H9 (cell line): ENCODE data around the gene TBX1. TPM values are rescaled to one million over a fixed set of nuclear protein-coding genes. Genes with fewer than 3 reads are reported as not detected.
A peak's percentile ranks its signal among the peaks of the same experiment; 100 is the strongest.

ENCODE experiments used
- DNase-seq: peaks from one replicate; pipeline ENCODE4 v3.0.0-alpha.2; 2017
- H2AFZ ChIP-seq: one replicate; pipeline ENCODE4 v1.6.1; 2013; ENCODE audit warnings: mild to moderate bottlenecking, low read length, control low read depth, moderate library complexity
- H2AK5ac ChIP-seq: 2 replicates; pipeline ENCODE4 v1.6.1; 2013; ENCODE audit warnings: low read length, control low read depth, mixed read lengths; ENCODE audit not compliant: insufficient read length
- H2BK120ac ChIP-seq: one replicate; pipeline ENCODE4 v1.6.1; 2013; ENCODE audit warnings: low read depth, mild to moderate bottlenecking, low read length, control low read depth, inconsistent platforms; ENCODE audit not compliant: poor library complexity, severe bottlenecking
- H2BK12ac ChIP-seq: 2 replicates; pipeline ENCODE4 v1.6.1; 2013; ENCODE audit warnings: low read length, control low read depth, mixed read lengths, low read depth; ENCODE audit not compliant: insufficient read length
- H2BK15ac ChIP-seq: 2 replicates; pipeline ENCODE4 v1.6.1; 2013; ENCODE audit warnings: low read depth, low read length, control low read depth
- H2BK20ac ChIP-seq: one replicate; pipeline ENCODE4 v1.6.1; 2013; ENCODE audit warnings: low read depth, mild to moderate bottlenecking, low read length, control low read depth, inconsistent platforms; ENCODE audit not compliant: poor library complexity, severe bottlenecking
- H2BK5ac ChIP-seq: 2 replicates; pipeline ENCODE4 v1.6.1; 2013; ENCODE audit warnings: low read length, control low read depth, mixed read lengths; ENCODE audit not compliant: insufficient read length
- H3K14ac ChIP-seq: 2 replicates; pipeline ENCODE4 v1.6.1; 2013; ENCODE audit warnings: low read length, control low read depth; ENCODE audit not compliant: insufficient read depth
- H3K18ac ChIP-seq: 2 replicates; pipeline ENCODE4 v1.6.1; 2013; ENCODE audit warnings: low read depth, mild to moderate bottlenecking, mixed read lengths, low read length, control low read depth; ENCODE audit not compliant: insufficient read length
- H3K23ac ChIP-seq: 2 replicates; pipeline ENCODE4 v1.6.1; 2013; ENCODE audit warnings: low read length, control low read depth, mixed read lengths, low read depth; ENCODE audit not compliant: insufficient read length
- H3K23me2 ChIP-seq: 2 replicates; pipeline ENCODE4 v1.6.1; 2013; ENCODE audit warnings: low read depth, mild to moderate bottlenecking, mixed read lengths, low read length, control low read depth; ENCODE audit not compliant: insufficient read length, poor library complexity, severe bottlenecking
- H3K27ac ChIP-seq: 2 replicates; pipeline ENCODE4 v1.5.1; 2013; ENCODE audit warnings: low read length, control low read depth, mixed read lengths, low read depth; ENCODE audit not compliant: insufficient read length
- H3K27me3 ChIP-seq: 2 replicates; pipeline ENCODE4 v1.6.1; 2013; ENCODE audit warnings: low read length, control low read depth, inconsistent platforms; ENCODE audit not compliant: insufficient read depth
- H3K4ac ChIP-seq: 2 replicates; pipeline ENCODE4 v1.6.1; 2013; ENCODE audit warnings: low read depth, mild to moderate bottlenecking, control low read depth, inconsistent platforms, low read length, moderate library complexity
- H3K4me1 ChIP-seq: 2 replicates; pipeline ENCODE4 v1.6.1; 2013; ENCODE audit warnings: low read length, control low read depth, inconsistent platforms; ENCODE audit not compliant: insufficient read depth
- H3K4me2 ChIP-seq: 2 replicates; pipeline ENCODE4 v1.6.1; 2013; ENCODE audit warnings: low read length, control low read depth, mixed read lengths; ENCODE audit not compliant: insufficient read length, insufficient read depth
- H3K56ac ChIP-seq: 2 replicates; pipeline ENCODE4 v1.6.1; 2013; ENCODE audit warnings: low read depth, mild to moderate bottlenecking, mixed read lengths, low read length, control low read depth; ENCODE audit not compliant: insufficient read length
- H3K79me1 ChIP-seq: 2 replicates; pipeline ENCODE4 v1.6.1; 2013; ENCODE audit warnings: low read depth, mild to moderate bottlenecking, moderate library complexity, low read length, control low read depth, inconsistent platforms; ENCODE audit not compliant: insufficient read depth, poor library complexity, severe bottlenecking
- H3K79me2 ChIP-seq: 2 replicates; pipeline ENCODE4 v1.6.1; 2013; ENCODE audit warnings: low read length, control low read depth, inconsistent platforms; ENCODE audit not compliant: insufficient read depth
- H3K9ac ChIP-seq: 2 replicates; pipeline ENCODE4 v1.6.1; 2013; ENCODE audit warnings: low read length, control low read depth, mixed read lengths; ENCODE audit not compliant: insufficient read length; ENCODE audit errors: extremely low read depth
- H3K9me3 ChIP-seq: one replicate; pipeline ENCODE4 v1.6.1; 2013; ENCODE audit warnings: low read depth, low read length, inconsistent platforms; ENCODE audit not compliant: control insufficient read depth
- H3T11ph ChIP-seq: one replicate; pipeline ENCODE4 v1.6.1; 2013; ENCODE audit warnings: mild to moderate bottlenecking, low read length, control low read depth, inconsistent platforms
- H4K20me1 ChIP-seq: one replicate; pipeline ENCODE4 v1.6.1; 2013; ENCODE audit not compliant: control insufficient read depth, insufficient read length, insufficient read depth
- H4K5ac ChIP-seq: 2 replicates; pipeline ENCODE4 v1.6.1; 2013; ENCODE audit warnings: low read depth, mild to moderate bottlenecking, mixed read lengths, low read length, control low read depth; ENCODE audit not compliant: insufficient read length
- H4K8ac ChIP-seq: replicated peaks from 2 replicates; pipeline ENCODE4 v1.6.1; 2013; ENCODE audit warnings: low read length, control low read depth, mixed read lengths, low read depth; ENCODE audit not compliant: insufficient read length
- H4K91ac ChIP-seq: 2 replicates; pipeline ENCODE4 v1.6.1; 2013; ENCODE audit warnings: low read depth, mild to moderate bottlenecking, moderate library complexity, mixed read lengths, low read length, control low read depth; ENCODE audit not compliant: insufficient read length
- H3K27ac Mint-ChIP-seq, 3 experiments: 2 replicates in 2 of 3; 3 replicates in 1 of 3; pipeline ENCODE4 v1.8.0; 2020 to 2021; ENCODE audit warnings: mixed read lengths in 3 of 3, mild to moderate bottlenecking in 1 of 3, moderate library complexity in 1 of 3
- H3K27me3 Mint-ChIP-seq: 2 replicates; pipeline ENCODE4 v1.8.0; 2021; ENCODE audit warnings: low read depth, mild to moderate bottlenecking, moderate library complexity, mixed read lengths
- H3K36me3 Mint-ChIP-seq, 3 experiments: 2 replicates in 2 of 3; 3 replicates in 1 of 3; pipeline ENCODE4 v1.8.0; 2020 to 2021; ENCODE audit warnings: low read depth in 3 of 3, mixed read lengths in 3 of 3; ENCODE audit not compliant: insufficient read depth in 1 of 3
- H3K4me1 Mint-ChIP-seq, 2 experiments: 2 replicates each; pipeline ENCODE4 v1.8.0; 2020; ENCODE audit warnings: mixed read lengths in 2 of 2
- H3K4me3 Mint-ChIP-seq, 2 experiments: 2 replicates in 1 of 2; 3 replicates in 1 of 2; pipeline ENCODE4 v1.8.0; 2020 to 2021; ENCODE audit warnings: mild to moderate bottlenecking in 2 of 2, mixed read lengths in 2 of 2, moderate library complexity in 1 of 2
- H3K9me3 Mint-ChIP-seq, 2 experiments: 2 replicates in 1 of 2; 3 replicates in 1 of 2; pipeline ENCODE4 v1.8.0; 2020; ENCODE audit warnings: mild to moderate bottlenecking in 2 of 2, mixed read lengths in 2 of 2, moderate library complexity in 1 of 2
- CTCF ChIP-seq: fragments of 200-600 bp; sonication (generic); conservative IDR thresholded peaks from 3 replicates; pipeline ENCODE4 v1.8.0; 2021; ENCODE audit warnings: antibody characterized with exemption, mild to moderate bottlenecking
- WGBS: extraction: QIAGEN DNeasy Blood & Tissue Kit; methylation state at CpG from one replicate; pipeline ENCODE4 v1.1.7; 2013; ENCODE audit warnings: missing lambda C conversion rate, low lambda C conversion rate, mixed read lengths; ENCODE audit not compliant: insufficient read length; ENCODE audit errors: extremely low coverage; 5-methylcytosine and 5-hydroxymethylcytosine counted together
- total RNA-seq: library from RNA; stranded (reverse); gene quantifications from 2 replicates; pipeline ENCODE4 v1.2.1, GENCODE V29; 2021

The TBX1 gene
- total RNA-seq, 1 experiment from 2014 or later: 2.2 TPM

- H3K9ac ChIP-seq: no peak overlapping the region
- H3K18ac ChIP-seq: no peak overlapping the region
- no peak overlapping the region for H2BK15ac ChIP-seq
- Mint-ChIP-seq H3K36me3 (peaks cover 0 to 2% (median 0%) of the 10 kb centered on the region in 3 experiments; a peak in 1 of 7 replicates), H3K27me3 (peaks cover 72% of the 10 kb centered on the region), H3K9me3 (peaks cover 0 to 2% of the 10 kb centered on the region in 2 experiments; a peak in 1 of 5 replicates), H3K4me3 (peak overlapping the region; percentile 62 to 77), H3K4me1 (peaks cover 12 to 20% of the 10 kb centered on the region in 2 experiments), H3K27ac (no peak overlapping the region)
- H3K14ac ChIP-seq: no peak overlapping the region
- no peak overlapping the region for H3T11ph ChIP-seq
- H2BK120ac ChIP-seq: no peak overlapping the region
- no peak for DNase-seq
- WGBS: no CpG with 5 or more reads among the region's 38 CpGs
- H3K9me3 ChIP-seq: no peaks in the 10 kb centered on the region
- no peak overlapping the region for H3K4me2 ChIP-seq
- no peak overlapping the region for H2AFZ ChIP-seq
- no peak for TF ChIP-seq CTCF
- H3K79me1 ChIP-seq: no peaks in the 10 kb centered on the region
- no peak overlapping the region for H3K23ac ChIP-seq
- H3K23me2 ChIP-seq: peaks cover 10% of the 10 kb centered on the region
- no peak overlapping the region for H2BK12ac ChIP-seq
- H3K4me1 ChIP-seq: peaks cover 2% of the 10 kb centered on the region; the same call in 1 of the 2 replicates
- H2AK5ac ChIP-seq: no peak overlapping the region
- no peak overlapping the region for H4K91ac ChIP-seq
- H2BK20ac ChIP-seq: no peak overlapping the region
- H4K5ac ChIP-seq: no peak overlapping the region
- H4K20me1 ChIP-seq: no peaks in the 10 kb centered on the region
- H3K79me2 ChIP-seq: no peaks in the 10 kb centered on the region
- H2BK5ac ChIP-seq: no peak overlapping the region
- no peaks in the 10 kb centered on the region; the same call in 1 of the 2 replicates for H3K27me3 ChIP-seq
- H3K4ac ChIP-seq: no peak overlapping the region
- no peak overlapping the region for H4K8ac ChIP-seq
- H3K27ac ChIP-seq: no peak overlapping the region
- H3K56ac ChIP-seq: no peak overlapping the region
Observed at GRCh38 chr22:19713650-19714311, 46.8 kb upstream of the TBX1 start.
